AG08396 (cell line): ENCODE results near the gene ADCY7.
"Not testable (repeated sequence)": the region's sequence is repeated elsewhere in the genome, so short reads cannot be mapped to it uniquely, and the experiment has no call there.

Experiments
- DNase-seq: peaks from one replicate; pipeline ENCODE4 v3.0.0; 2012; ENCODE audit warnings: low spot score, mixed read lengths

The ADCY7 gene

GRCh38 chr16:50338371-50339231, 72.2 kb downstream of the ADCY7 start:
- no peak for DNase-seq

GRCh38 chr16:50340578-50340977, 74.2 kb downstream of the ADCY7 start:
- no peak for DNase-seq

GRCh38 chr16:50343566-50343965, 77.2 kb downstream of the ADCY7 start:
- DNase-seq, result not testable (repeated sequence)

- DNase-seq, result not testable (repeated sequence)
Measured at GRCh38 chr16:50345210-50345609, 78.9 kb downstream of the ADCY7 start.

GRCh38 chr16:50351116-50351515, 84.8 kb downstream of the ADCY7 start:
- no peak for DNase-seq

- DNase-seq, result no peak
Measured at GRCh38 chr16:50351952-50352351, 85.6 kb downstream of the ADCY7 start.

GRCh38 chr16:50354082-50354481, 87.7 kb downstream of the ADCY7 start:
- DNase-seq, result no peak

- DNase-seq, result no peak
Measured at GRCh38 chr16:50354629-50355456, 88.5 kb downstream of the ADCY7 start.

- no peak for DNase-seq
Measured at GRCh38 chr16:50359626-50360025, 93.3 kb downstream of the ADCY7 start.

GRCh38 chr16:50360033-50360778, 93.9 kb downstream of the ADCY7 start:
- DNase-seq, result no peak

- no peak for DNase-seq
Measured at GRCh38 chr16:50360779-50361178, 94.4 kb downstream of the ADCY7 start.

GRCh38 chr16:50363656-50364055, 97.3 kb downstream of the ADCY7 start:
- no peak for DNase-seq

GRCh38 chr16:50365791-50366575, 99.6 kb downstream of the ADCY7 start:
- no peak for DNase-seq
